ENCODE results near the gene SDCBP2. TPM values are rescaled to one million over a fixed set of nuclear protein-coding genes. Genes with fewer than 3 reads are reported as not detected.

The SDCBP2 gene
- total RNA-seq, 1 experiment from 2014 or later = 4.9 TPM

DNA sequence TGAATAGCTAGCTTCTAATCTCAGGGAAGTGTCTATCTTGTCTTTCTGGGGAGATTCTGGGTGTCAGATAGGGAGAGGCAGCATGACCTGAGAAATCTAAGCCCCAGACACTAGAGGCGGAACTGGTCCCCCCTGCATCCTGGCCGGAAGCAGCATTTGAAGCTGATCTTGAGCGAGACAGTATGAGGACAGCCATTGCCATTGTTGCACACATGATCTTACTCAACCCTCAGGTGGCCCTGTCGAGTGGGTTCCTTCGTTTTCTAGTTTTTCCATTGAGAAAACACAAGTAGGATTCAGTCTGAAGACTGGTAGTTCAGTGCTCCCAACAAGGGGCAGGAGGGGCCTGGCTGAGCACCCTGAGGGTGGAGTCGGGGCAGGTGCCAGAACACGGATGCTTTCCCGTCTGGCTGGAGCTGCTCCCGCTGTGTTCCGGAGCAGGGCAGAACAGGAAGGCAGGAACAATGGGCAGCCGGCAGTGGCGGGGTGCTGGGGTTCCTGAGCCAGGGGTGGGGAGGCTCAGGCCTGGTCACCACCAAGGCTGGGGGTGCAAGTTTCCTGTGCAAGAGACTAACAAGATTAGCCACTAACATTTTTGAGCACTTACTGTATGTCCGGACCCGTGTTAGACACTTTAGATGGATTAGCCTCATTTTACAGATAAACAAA lies 7.9 kb upstream of the SDCBP2 start:
- Histone ChIP-seq H3K4me3 (no peak overlapping the region), H3K9me3 (no peaks in the 10 kb centered on the region), H3K36me3 (peaks cover 6% of the 10 kb centered on the region; the same call in 1 of the 2 replicates), H3K27me3 (no peaks in the 10 kb centered on the region)
- DNase-seq = peak; percentile 53

DNA sequence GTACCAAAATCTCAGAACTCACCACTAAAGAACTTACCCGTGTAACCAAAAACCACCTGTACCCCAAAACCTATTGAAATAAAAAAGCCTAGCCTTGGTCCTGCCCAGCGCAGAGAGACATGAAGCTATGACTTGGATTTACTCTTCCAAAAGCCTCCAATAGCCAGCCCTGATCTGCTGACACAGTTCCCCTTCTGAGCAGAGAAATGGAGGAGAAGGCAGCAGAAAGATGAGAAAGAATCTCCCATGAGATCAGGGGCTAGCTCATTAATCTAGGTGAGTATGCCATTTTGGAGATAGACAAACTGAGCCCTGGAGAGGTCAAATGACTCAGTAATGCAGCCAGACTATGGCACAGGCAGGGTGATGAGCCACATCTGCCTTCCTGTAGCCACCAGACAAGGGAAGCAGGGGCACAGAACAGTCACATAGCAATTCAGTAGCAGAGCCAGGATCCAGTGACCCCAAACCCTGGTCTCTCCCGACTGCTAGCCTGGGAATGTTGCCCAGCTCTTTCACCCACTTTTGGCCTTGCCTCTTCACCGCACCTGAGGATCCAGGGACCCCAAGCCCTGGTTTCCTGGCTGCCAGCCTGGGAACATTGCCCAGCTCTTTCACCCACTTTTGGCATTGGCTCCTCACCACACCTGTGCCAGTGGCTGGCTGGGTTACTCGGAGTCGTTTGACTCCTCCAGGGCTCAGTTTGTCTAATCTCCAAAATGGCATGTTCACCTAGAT lies 7.2 kb upstream of the SDCBP2 start:
- H3K36me3 ChIP-seq = peaks cover 6% of the 10 kb centered on the region; the same call in 1 of the 2 replicates
- H3K9me3 ChIP-seq = no peaks in the 10 kb centered on the region
- H3K27me3 ChIP-seq = no peaks in the 10 kb centered on the region
- no peak for DNase-seq
- no peak overlapping the region for H3K4me3 ChIP-seq

DNA sequence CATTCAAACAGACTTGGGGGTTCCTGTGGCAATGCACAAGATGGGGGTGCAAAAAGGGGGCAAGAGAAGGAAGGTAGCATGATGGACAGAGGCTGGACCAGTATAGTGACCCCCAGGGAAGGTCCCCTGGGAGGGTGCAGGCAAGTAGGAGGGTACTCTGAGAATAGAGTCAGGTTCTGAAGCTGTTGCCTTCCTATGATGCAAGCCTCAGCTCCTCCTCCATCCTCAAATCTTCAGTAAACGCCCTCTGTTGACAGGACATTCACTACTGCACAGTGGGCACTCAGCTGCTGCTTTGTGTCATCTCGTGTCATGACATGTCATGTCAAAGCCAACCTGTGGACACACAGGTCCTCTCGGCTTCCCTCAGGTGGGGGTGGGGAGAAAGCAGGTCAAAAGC lies 5.8 kb upstream of the SDCBP2 start:
- H3K4me3 ChIP-seq = no peak overlapping the region
- no peaks in the 10 kb centered on the region for H3K9me3 ChIP-seq
- peaks cover 6% of the 10 kb centered on the region; the same call in 1 of the 2 replicates for H3K36me3 ChIP-seq
- H3K27me3 ChIP-seq = no peaks in the 10 kb centered on the region
- no peak for DNase-seq

DNA sequence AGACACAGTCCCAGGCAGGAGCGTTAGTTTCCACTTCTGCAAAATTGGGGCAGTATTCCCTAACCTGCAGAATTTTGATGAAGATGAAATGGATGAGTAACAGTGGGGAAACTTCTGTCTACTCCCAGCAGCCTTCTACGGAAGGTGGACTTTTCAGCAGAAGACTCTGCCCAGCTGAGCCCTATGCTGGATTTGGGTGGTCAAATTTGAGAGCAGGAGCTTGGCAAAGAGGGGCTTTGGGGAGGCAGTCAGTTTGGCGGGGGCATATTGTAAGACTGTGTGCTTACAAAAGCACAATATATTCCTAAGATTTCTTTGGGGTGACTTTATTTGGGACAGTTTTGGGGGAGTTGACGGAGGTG lies 5.4 kb upstream of the SDCBP2 start:
- Histone ChIP-seq H3K4me3 (no peak overlapping the region), H3K9me3 (no peaks in the 10 kb centered on the region), H3K27me3 (no peaks in the 10 kb centered on the region), H3K36me3 (peaks cover 6% of the 10 kb centered on the region; the same call in 1 of the 2 replicates)
- DNase-seq = no peak

DNA sequence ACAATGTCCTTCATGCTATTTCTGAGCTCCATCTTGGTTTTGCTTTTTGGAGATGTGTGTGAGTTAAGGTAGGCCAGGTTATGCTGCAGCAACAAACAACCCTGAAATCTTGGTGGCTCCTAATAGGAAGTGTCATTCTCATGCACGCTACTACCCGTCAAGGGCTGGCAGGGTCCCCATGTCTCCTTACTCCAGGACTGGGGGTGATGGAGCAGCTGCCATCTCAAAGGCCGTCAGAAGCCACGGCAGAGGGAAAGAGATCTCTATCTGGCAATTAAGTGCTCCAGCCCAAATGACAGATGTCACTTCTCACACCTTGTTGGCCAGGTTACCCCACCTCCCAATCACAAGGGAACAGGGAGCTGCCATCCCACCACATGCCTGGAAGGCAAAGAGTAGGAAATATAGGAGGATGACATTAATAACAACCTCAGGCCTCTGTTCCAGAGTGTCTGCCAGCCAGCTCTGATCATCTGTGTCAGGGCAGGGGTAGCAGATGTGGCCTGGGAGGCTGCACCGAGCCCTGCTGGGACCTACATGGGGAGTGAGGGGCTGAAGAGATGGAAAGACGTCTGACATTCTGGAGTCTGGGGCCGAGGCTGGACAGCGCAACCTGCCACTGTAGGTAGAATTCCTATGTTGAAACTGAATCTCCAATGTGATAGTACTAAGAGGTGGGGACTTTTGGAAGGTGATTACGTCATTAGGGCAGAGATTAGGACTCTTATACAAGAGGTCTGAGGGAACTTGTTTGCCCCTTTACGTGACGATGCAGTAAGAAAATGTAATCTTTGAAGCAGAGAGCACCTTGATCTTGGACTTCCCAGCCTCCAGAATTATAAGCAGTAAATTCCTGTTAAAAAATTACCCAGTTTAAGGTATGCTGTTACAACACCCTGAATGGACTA lies 4.8 kb upstream of the SDCBP2 start:
- Histone ChIP-seq H3K4me3 (no peak overlapping the region), H3K27me3 (no peaks in the 10 kb centered on the region), H3K36me3 (peaks cover 6% of the 10 kb centered on the region; the same call in 1 of the 2 replicates), H3K9me3 (no peaks in the 10 kb centered on the region)
- DNase-seq = no peak

DNA sequence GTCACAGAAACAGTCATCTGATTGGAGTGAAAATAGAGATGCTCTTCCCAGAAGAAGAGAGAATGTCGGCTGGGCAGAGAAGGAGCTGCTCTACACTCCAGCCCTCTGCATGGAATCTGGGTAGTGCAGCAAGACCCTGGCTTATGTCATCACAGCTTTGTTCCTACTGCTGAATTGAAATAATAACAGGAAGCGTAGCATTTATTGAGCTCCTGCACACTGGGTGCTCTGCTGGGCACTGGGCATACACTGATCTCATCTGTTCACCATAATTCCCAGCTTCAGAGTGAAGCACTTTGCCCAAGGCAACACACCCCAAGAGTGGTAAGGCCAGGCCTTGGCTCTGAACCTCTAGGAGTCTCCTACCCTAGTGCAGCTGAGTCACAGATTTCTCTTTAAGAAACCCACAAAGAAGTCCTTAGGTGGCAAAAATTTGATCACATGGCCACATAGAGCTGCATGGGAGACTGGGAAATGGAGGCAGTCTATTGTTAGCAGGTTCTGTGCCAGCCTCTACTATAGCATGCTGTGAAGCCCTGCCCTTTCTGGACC lies 3.9 kb upstream of the SDCBP2 start:
- Histone ChIP-seq H3K4me3 (no peak overlapping the region), H3K27me3 (no peaks in the 10 kb centered on the region), H3K36me3 (peaks cover 6% of the 10 kb centered on the region; the same call in 1 of the 2 replicates), H3K9me3 (no peaks in the 10 kb centered on the region)
- DNase-seq = no peak

DNA sequence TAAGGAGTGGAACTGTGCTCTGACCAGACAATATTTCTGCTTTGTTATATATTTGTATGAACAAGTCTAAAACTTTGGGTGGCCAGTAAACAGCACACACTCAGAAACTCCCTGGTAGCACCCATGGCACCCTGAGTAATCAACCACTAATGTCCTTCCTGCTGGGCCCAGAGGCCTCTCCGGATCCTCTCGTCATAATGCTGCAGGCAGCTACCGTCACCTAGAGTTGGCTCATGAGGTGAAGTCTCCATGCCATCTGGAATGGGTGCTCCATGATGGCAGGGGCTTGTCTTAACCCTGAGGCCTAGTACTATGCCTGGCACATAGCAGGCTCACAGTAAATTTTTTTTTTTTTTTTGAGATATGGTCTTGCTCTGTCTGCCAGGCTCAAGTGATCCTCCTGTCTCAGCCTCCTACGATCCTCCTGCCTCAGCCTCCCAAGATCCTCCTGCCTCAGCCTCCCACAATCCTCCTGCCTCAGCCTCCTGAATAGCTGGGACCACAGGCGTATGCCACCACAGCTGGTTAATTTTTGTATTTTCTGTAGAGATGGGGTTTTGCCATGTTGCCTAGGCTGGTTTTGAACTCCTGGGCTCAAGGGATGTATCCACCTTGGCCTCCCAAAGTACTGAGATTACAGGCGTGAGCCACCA lies 3.0 kb upstream of the SDCBP2 start:
- Histone ChIP-seq H3K36me3 (peaks cover 6% of the 10 kb centered on the region; the same call in 1 of the 2 replicates), H3K4me3 (no peak overlapping the region), H3K9me3 (no peaks in the 10 kb centered on the region), H3K27me3 (no peaks in the 10 kb centered on the region)
- DNase-seq = no peak

DNA sequence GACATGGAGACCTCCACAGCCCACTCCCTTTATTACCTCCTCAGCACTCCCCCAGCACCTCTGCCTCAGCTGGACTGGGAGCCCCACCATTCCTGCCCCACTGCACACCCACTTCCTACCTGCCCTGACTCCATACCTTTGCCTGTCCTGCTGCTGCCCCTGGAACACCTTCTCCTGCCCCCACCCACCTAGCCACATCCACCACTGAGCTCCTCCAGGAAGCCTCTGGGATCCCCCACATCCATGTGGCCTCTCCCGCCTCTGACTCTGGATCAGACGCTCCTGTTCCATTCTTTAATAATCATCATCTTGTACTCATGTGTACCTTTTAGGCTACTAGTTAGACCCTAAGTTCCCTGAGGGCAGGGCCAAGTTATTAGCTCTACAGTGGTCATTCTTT lies 2.2 kb upstream of the SDCBP2 start:
- no peak for DNase-seq
- Histone ChIP-seq H3K36me3 (peaks cover 6% of the 10 kb centered on the region), H3K4me3 (no peak overlapping the region), H3K27me3 (no peaks in the 10 kb centered on the region), H3K9me3 (no peaks in the 10 kb centered on the region)

DNA sequence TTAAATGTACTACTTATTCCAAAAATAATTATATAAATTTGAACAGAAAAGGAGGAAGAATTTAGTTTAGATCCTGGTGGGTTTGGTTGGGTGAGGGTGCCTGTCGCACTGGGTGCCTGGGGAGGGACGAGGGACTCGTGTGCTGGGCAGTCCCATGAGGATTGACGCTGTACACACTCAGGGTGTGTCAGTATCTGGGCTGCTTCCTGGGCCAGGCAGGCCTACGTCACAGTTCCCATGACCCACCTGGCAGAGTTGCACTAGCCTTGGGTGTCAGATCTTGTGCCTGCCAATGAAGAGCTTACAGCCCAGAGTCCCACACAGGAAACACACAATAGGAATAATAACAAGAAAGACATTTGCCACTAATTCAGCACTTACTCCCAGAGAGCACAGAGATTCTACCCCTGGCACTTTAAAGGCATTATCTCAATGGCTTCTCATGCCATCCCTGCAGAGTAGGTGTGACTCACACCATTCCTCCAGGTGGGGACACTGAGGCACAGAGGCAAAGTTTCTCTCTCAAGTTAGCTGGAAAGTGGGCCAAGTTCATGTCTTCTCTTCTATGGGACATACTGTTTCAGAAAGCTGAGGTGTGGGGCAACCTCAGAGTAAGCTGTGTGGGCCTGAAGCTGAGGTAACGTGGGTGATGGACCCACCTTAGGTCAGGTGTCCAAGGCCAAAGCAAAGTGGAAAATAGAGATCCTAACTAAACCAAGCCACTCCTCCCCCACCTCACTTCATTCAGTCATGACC lies 1.3 kb upstream of the SDCBP2 start:
- Histone ChIP-seq H3K36me3 (peaks cover 6% of the 10 kb centered on the region), H3K27me3 (no peaks in the 10 kb centered on the region), H3K4me3 (no peak overlapping the region), H3K9me3 (no peaks in the 10 kb centered on the region)
- DNase-seq = peak; percentile 36

DNA sequence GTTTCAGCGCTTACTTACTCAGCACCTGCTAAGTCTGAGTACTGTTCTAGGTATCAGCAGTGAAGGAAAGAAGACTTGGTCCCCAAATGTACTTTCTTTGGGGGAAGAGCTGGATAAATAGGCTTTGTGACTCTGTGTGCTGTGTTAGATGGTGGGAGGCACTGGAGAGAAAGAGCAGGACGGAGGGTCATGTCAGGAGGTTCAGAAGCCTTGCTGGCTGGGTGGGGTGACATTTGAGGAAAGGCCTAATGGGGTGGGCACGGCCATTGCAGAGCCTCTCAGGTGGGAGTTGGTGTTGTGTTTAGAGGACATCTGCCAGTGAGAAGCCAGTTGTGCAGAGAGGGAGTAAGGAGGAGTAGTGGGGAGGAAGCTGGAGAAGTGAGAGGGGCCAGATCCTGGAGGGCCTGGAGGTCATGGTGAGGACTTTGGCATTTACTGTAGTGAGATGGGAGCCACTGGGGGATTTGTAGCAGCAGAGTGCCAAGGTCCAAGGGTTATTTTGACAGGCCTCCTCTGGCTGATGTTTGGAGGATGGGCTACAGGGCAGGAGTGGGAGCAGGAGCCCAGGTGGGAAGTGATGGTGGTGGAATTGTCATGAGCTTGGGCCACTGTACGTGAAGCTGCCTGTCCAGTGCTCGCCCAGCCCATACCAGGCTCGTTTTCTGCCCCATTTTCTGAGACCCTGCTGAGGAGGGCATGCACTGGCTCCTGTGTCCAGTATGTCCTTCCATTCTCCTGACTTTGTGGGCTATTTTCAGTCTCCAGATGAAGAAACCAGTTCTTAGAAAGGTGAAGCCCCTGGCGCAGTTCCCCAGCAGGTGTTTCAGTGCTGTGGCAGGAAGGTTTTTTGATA lies 886 bp downstream of the SDCBP2 start:
- Histone ChIP-seq H3K4me3 (no peak overlapping the region), H3K36me3 (peaks cover 6% of the 10 kb centered on the region), H3K27me3 (no peaks in the 10 kb centered on the region), H3K9me3 (no peaks in the 10 kb centered on the region)
- no peak for DNase-seq

DNA sequence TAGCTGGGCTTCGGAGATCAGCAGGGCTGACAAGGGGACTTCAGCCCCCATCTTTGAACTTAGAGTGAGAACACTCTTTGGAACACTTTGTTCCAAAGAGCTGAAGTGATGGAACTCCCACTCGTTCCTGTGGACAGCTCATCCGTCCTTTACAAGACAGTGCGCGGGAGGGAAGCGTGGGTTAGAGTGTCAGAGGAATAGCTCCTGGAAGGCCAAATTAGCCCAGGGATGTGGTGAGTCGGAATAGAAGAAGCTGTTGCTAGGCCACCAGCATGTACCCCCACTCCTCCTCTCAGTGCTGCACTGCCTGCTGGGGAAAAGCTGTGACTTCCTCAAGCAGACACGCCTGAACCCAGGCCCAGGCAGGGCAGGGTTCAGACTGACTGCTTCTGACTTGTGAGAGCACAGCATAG lies 1.7 kb downstream of the SDCBP2 start:
- Histone ChIP-seq H3K4me3 (no peak overlapping the region), H3K27me3 (no peaks in the 10 kb centered on the region), H3K36me3 (peaks cover 1% of the 10 kb centered on the region), H3K9me3 (no peaks in the 10 kb centered on the region)
- DNase-seq = peak; percentile 51

DNA sequence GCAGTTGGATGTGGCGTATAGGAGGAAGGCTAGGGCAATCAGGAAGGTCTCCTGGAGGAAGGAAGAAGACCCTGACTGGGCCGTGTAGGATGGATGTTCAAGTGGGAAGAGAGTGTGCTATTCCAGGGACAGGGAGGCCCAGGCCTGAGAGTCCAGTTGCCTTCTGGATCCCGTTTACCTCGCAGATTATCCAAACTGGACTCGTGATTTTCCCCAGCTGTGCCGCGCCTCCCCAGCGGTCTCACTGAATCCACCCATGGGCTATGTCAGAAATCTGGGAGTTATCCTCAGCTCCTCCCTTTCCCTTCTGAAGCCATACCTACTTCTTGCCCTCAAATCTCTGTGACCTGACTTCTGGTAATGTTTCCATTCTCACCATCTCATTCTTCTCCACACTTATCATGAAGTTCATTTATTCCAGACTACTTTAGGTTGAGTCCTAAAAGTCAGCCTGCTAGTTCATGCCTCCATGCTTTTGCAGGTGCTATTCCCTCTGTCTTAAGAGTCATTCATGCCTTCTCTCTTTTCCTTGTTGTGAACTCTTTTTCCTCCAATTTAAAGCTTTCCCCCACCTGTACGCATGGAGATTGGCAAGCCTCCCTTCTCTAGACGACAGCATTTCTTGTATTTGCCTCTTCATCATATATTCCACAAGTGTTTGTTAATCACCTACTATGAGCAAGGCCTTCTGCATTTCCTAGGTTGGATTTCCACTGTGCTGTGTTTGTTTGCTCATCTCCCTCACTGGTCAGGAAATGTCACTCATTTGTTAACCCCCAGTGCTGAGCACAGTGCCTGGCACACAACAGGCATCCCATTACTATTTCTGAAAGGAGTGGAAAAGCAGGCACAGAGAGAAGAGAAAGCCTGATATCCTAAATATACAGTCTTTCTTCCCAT lies 2.7 kb downstream of the SDCBP2 start:
- no peaks in the 10 kb centered on the region; the same call in 1 of the 2 replicates for H3K36me3 ChIP-seq
- peak overlapping the region; percentile 76 for H3K4me3 ChIP-seq
- no peaks in the 10 kb centered on the region for H3K9me3 ChIP-seq
- H3K27me3 ChIP-seq = no peaks in the 10 kb centered on the region
- no peak for DNase-seq

DNA sequence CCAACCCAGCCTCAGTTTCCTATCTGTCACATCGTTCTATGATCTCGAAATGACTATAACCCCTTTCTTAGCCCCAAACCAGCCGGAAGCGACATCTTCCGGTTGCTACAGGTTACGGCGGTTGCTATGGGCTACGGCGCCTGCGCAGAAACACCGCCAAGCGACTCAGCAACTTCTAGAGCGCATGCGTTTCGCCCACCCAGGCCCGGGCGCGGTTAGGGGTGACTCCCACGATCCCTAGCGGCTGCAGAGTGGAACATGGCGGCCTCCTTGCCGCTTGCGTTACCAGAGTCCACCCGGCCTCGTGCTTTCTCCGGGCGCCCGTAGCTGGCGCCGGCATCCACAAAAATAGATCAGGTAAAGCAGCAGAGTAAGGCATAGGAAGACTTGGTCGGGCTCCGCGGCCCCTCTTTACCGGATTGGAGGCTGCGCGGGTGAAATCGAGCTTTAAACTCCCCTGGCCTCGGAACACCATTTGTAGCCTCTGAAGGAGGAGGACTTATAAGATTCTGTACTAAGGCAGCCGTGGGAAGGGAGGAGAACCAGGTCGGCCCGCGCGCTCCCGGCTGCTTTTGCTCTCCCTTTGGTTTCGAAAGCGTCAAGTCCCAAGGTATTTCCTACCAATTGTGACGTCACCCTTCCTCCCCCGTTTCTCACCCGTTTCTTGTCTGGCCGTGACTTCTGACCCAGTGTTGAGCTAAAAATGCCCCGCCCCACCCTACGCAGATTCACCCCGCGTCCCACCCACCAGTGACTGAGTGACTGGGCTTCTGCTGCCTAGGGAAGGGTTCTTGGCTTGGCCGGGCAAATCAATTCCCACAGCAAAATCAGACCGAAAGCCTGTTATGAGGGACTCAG lies 3.5 kb downstream of the SDCBP2 start:
- H3K27me3 ChIP-seq = no peaks in the 10 kb centered on the region
- H3K9me3 ChIP-seq = no peaks in the 10 kb centered on the region
- peak overlapping the region; percentile 76 for H3K4me3 ChIP-seq
- no peaks in the 10 kb centered on the region; the same call in 1 of the 2 replicates for H3K36me3 ChIP-seq
- DNase-seq = peak; percentile 90
